PC-9 (cell line): ENCODE measurements around the gene GRM7. TPM values are rescaled to one million over a fixed set of nuclear protein-coding genes. Genes with fewer than 3 reads are reported as not detected.

Source experiments
- BruUV-seq: library from RNA; stranded (reverse); fragments of 400-500 nt; replicated peaks from 2 replicates; lab custom pipeline; 2021; lab: Mats Ljungman, UMichigan
- CTCF ChIA-PET: fragments of 300-600 bp; sonication (Branson Sonifier 250); formaldehyde crosslinking; loops from one replicate; lab custom pipeline; 2022; ENCODE audit warnings: antibody characterized with exemption; lab: Charles Lee
- POLR2A ChIA-PET: fragments of 300-600 bp; sonication (Branson Sonifier 250); formaldehyde crosslinking; loops from one replicate; lab custom pipeline; 2022; ENCODE audit warnings: antibody characterized with exemption; ENCODE audit not compliant: unreplicated experiment; lab: Charles Lee
- DNase-seq, 2 experiments: peaks; one replicate each; pipeline versions ENCODE4 v3.0.0 to v3.0.0-alpha.2; 2015 to 2022; ENCODE audit warnings: mixed read lengths in 1 of 2
- H2AFZ ChIP-seq: fragments of 200-600 bp; sonication (generic); 2 replicates; pipeline ENCODE4 v1.8.1; 2017; ENCODE audit warnings: antibody characterized with exemption
- H3F3A ChIP-seq: fragments of 200-600 bp; sonication (generic); 2 replicates; pipeline ENCODE4 v1.8.1; 2017; ENCODE audit warnings: antibody characterized with exemption, mild to moderate bottlenecking, low read depth; ENCODE audit not compliant: insufficient read depth
- H3K27ac ChIP-seq: fragments of 200-600 bp; sonication (generic); 2 replicates; pipeline ENCODE4 v1.6.1; 2016; ENCODE audit warnings: mixed run types
- H3K27me3 ChIP-seq: fragments of 200-600 bp; sonication (generic); 2 replicates; pipeline ENCODE4 v1.6.1; 2016; ENCODE audit warnings: low read depth, mixed run types; ENCODE audit not compliant: insufficient read depth
- H3K36me3 ChIP-seq: fragments of 200-600 bp; sonication (generic); 2 replicates; pipeline ENCODE4 v1.6.1; 2016; ENCODE audit warnings: low read depth, mixed run types
- H3K4me1 ChIP-seq: fragments of 200-600 bp; sonication (generic); replicated peaks from 2 replicates; pipeline ENCODE4 v1.6.1; 2016; ENCODE audit warnings: mixed run types; ENCODE audit not compliant: insufficient read depth
- H3K4me2 ChIP-seq: fragments of 200-600 bp; sonication (generic); 2 replicates; pipeline ENCODE4 v1.6.1; 2017; ENCODE audit warnings: mixed run types
- H3K4me3 ChIP-seq: fragments of 200-600 bp; sonication (generic); 2 replicates; pipeline ENCODE4 v1.6.1; 2016; ENCODE audit warnings: mixed run types
- H3K79me2 ChIP-seq: fragments of 200-600 bp; sonication (generic); 2 replicates; pipeline ENCODE4 v1.6.1; 2017; ENCODE audit warnings: low read depth, mixed run types
- H3K9me2 ChIP-seq: fragments of 200-600 bp; sonication (generic); 2 replicates; pipeline ENCODE4 v1.8.1; 2017; ENCODE audit warnings: mild to moderate bottlenecking; ENCODE audit not compliant: insufficient read depth
- H3K9me3 ChIP-seq: fragments of 200-600 bp; sonication (generic); 2 replicates; pipeline ENCODE4 v1.8.1; 2016; ENCODE audit warnings: low read depth; ENCODE audit not compliant: insufficient read depth
- H4K20me1 ChIP-seq: fragments of 200-600 bp; sonication (generic); 2 replicates; pipeline ENCODE4 v1.8.1; 2017; ENCODE audit not compliant: insufficient read depth
- EZH2 ChIP-seq: fragments of 200-600 bp; sonication (generic); IDR thresholded peaks from 2 replicates; pipeline ENCODE4 v1.8.0; 2017; ENCODE audit warnings: antibody characterized with exemption, low read depth
- intact Hi-C: fragments of 100-400 bp; cut with micrococcal nuclease; formaldehyde crosslinking; loops from one replicate; pipeline ENCODE4 v1.10.0; 2022; ENCODE audit not compliant: unreplicated experiment
- total RNA-seq: library from RNA; stranded (reverse); gene quantifications from 2 replicates; pipeline ENCODE4 v1.2.3, GENCODE V29; 2021
- TF ChIP-seq, protein P1 (sequence below): fragments of 200-600 bp; sonication (generic); conservative IDR thresholded peaks from 2 replicates; pipeline ENCODE4 v1.6.1; 2017; ENCODE audit warnings: mixed run types, antibody characterized with exemption, mild to moderate bottlenecking, moderate library complexity

GRM7 gene
- total RNA-seq, 1 experiment from 2014 or later, result not detected

DNA sequence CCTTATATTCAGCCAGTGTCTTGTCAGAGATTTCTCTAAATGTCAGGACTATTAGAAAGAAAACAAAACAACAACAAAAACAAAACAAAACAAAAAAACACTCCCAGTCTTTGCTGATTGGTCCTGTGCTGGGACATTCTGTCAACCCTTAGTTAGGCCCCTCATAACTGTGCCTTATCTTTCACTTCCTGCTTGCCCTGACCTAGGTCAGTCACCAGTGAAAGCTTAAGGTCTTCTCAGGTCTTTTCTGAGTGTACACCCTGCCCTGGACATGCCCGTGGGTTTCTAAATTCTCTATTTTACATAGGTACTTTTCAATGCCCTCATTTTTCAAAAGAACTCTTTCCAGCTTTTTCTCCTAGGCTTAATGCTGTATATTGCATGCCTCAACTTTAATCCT lies 454.1 kb downstream of the GRM7 start:
- Histone ChIP-seq H3K9me2 (no peaks in the 10 kb centered on the region), H3K27ac (no peak overlapping the region), H3F3A (no peaks in the 10 kb centered on the region), H3K4me3 (no peak overlapping the region), H3K79me2 (no peaks in the 10 kb centered on the region), H3K9me3 (no peaks in the 10 kb centered on the region), H3K4me1 (no peaks in the 10 kb centered on the region), H3K27me3 (no peaks in the 10 kb centered on the region), H3K4me2 (no peak overlapping the region), H3K36me3 (no peaks in the 10 kb centered on the region), H2AFZ (no peak overlapping the region), H4K20me1 (no peaks in the 10 kb centered on the region)
- ChIA-PET POLR2A (no interaction called here), CTCF (no interaction called here)
- intact Hi-C loops, result no loop called here
- DNase-seq, result no peak
- TF ChIP-seq, protein P1, sequence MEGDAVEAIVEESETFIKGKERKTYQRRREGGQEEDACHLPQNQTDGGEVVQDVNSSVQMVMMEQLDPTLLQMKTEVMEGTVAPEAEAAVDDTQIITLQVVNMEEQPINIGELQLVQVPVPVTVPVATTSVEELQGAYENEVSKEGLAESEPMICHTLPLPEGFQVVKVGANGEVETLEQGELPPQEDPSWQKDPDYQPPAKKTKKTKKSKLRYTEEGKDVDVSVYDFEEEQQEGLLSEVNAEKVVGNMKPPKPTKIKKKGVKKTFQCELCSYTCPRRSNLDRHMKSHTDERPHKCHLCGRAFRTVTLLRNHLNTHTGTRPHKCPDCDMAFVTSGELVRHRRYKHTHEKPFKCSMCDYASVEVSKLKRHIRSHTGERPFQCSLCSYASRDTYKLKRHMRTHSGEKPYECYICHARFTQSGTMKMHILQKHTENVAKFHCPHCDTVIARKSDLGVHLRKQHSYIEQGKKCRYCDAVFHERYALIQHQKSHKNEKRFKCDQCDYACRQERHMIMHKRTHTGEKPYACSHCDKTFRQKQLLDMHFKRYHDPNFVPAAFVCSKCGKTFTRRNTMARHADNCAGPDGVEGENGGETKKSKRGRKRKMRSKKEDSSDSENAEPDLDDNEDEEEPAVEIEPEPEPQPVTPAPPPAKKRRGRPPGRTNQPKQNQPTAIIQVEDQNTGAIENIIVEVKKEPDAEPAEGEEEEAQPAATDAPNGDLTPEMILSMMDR, result no peak
- TF ChIP-seq EZH2, result no peak
- BruUV-seq, result no TSS peak

DNA sequence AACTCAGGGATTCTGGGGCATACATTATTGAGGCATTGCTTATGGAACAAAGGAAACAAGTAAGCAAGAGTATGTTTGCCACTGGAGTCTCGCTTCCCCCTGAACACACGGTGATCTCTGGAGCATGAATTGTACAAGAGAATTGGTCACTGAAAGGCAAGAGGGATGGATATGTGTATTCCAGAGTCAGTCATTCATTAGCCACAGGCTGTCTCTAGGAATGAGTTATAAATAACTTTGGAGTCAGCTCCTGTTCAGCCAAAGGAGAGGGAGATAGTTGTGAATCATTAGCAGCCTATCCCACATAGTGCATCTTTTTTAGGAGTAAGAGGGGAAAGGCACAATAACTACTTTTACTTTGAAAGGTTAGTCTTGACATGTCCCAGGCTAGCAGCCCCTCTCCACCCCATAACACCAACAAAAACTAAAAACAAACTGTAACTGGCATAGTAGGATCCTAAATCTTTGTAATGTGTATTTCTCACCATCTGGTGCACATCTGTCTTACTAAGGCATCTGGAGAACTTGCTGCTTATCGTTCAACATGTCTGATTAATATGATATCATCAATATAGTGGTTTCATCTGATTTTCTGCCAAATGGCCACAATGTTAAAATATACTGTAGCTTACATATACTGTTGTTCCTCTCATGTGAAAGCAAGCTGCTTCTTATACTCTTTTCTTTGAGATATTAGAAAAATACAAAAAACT lies 462.2 kb downstream of the GRM7 start:
- no peak overlapping the region for H3K4me3 ChIP-seq
- POLR2A ChIA-PET, result no interaction called here
- H3F3A ChIP-seq, result no peaks in the 10 kb centered on the region
- H3K4me2 ChIP-seq, result no peak overlapping the region
- DNase-seq, result no peak
- CTCF ChIA-PET, result no interaction called here
- no peak overlapping the region for H2AFZ ChIP-seq
- H3K9me2 ChIP-seq, result 0 out of 2 replicates have a peak, but pooled peaks cover 5% of the 10 kb centered on the region
- no peaks in the 10 kb centered on the region for H3K36me3 ChIP-seq
- H3K79me2 ChIP-seq, result no peaks in the 10 kb centered on the region
- TF ChIP-seq, protein P1, result no peak
- no peak for TF ChIP-seq EZH2
- no peak overlapping the region for H3K27ac ChIP-seq
- no peaks in the 10 kb centered on the region for H3K9me3 ChIP-seq
- no TSS peak for BruUV-seq
- H4K20me1 ChIP-seq, result no peaks in the 10 kb centered on the region
- H3K4me1 ChIP-seq, result no peaks in the 10 kb centered on the region
- intact Hi-C loops, result no loop called here
- no peaks in the 10 kb centered on the region for H3K27me3 ChIP-seq

DNA sequence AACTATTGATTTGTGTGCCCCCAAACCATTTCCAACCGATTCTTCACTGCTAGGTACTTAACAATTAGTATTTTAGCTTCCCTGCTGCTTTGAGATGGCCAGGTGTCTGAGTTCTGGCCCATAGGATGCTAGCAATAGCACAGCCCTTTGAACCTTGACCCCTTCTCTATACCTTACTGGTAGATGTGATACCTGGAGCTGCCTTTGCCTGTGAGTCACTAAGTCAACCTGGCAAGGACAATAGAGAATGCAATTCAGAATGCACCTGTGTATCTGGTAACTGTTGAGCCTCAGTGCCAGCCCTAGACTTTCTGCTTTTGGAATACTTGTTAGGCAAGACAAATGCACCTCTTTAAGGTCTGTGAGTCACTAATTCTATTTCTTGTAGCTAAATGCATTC lies 467.4 kb downstream of the GRM7 start:
- Histone ChIP-seq H3F3A (no peaks in the 10 kb centered on the region), H4K20me1 (no peaks in the 10 kb centered on the region), H3K9me2 (0 out of 2 replicates have a peak, but pooled peaks cover 5% of the 10 kb centered on the region), H2AFZ (no peak overlapping the region), H3K36me3 (no peaks in the 10 kb centered on the region), H3K4me1 (no peaks in the 10 kb centered on the region), H3K27me3 (no peaks in the 10 kb centered on the region), H3K4me3 (no peak overlapping the region), H3K27ac (no peak overlapping the region), H3K79me2 (no peaks in the 10 kb centered on the region), H3K4me2 (no peak overlapping the region), H3K9me3 (no peaks in the 10 kb centered on the region)
- DNase-seq, result no peak
- TF ChIP-seq, protein P1, result no peak
- TF ChIP-seq EZH2, result no peak
- ChIA-PET CTCF (no interaction called here), POLR2A (no interaction called here)
- intact Hi-C loops, result no loop called here
- BruUV-seq, result no TSS peak
